ENCODE results near the gene UBAC1. TPM values are rescaled to one million over a fixed set of nuclear protein-coding genes. Genes with fewer than 3 reads are reported as not detected.

UBAC1 gene
- total and polyA plus RNA-seq, 7 donors, result 71.1 to 261 (median 162) TPM

- WGBS, 3 donors, result 91 to 98% (median 95%) methylated on average over 10 to 11 of the region's 11 CpGs
- Histone ChIP-seq H3K27ac (no peak overlapping the region), H3K9me3 (no peaks in the 10 kb centered on the region), H3K4me3 (no peak overlapping the region), H3K4me1 (peaks cover 8% of the 10 kb centered on the region), H3K36me3 (ENCODE audit: insufficient read depth in 1 of 2, low read depth in 1 of 2) (no peaks in the 10 kb centered on the region), H3K27me3 (ENCODE audit: insufficient read depth in 3 of 3, low read length in 2 of 3) (no peaks in the 10 kb centered on the region)
- intact Hi-C loops (cut with DNase I), result no loop called here
- TF ChIP-seq CTCF (IDR thresholded peaks at IDR 0.05), result no peak
- no peak for DNase-seq
- ATAC-seq, result peak in 1 of 4 donors; percentile 3
These were observed 41.0 kb upstream of the UBAC1 start for GRCh38 chr9:136002215-136002614.

- H3K36me3 ChIP-seq (ENCODE audit: insufficient read depth in 1 of 2, low read depth in 1 of 2), result no peaks in the 10 kb centered on the region
- WGBS, 3 donors, result 61 to 74% (median 61%) methylated on average over 18 of the region's 18 CpGs
- ATAC-seq, result no peak
- no peak for TF ChIP-seq CTCF (IDR thresholded peaks at IDR 0.05)
- no peak overlapping the region for H3K27ac ChIP-seq
- H3K4me3 ChIP-seq, result no peak overlapping the region
- DNase-seq, result no peak
- intact Hi-C loops (cut with DNase I), result no loop called here
- peaks cover 8% of the 10 kb centered on the region for H3K4me1 ChIP-seq
- H3K9me3 ChIP-seq, result no peaks in the 10 kb centered on the region
- H3K27me3 ChIP-seq (ENCODE audit: insufficient read depth in 3 of 3, low read length in 2 of 3), result no peaks in the 10 kb centered on the region
These were observed 40.1 kb upstream of the UBAC1 start for GRCh38 chr9:136001231-136001630.

- H3K27ac ChIP-seq, result no peak overlapping the region
- H3K9me3 ChIP-seq, result no peaks in the 10 kb centered on the region
- TF ChIP-seq CTCF (IDR thresholded peaks at IDR 0.05), result no peak
- 91 to 96% (median 93%) methylated on average over 16 of the region's 16 CpGs for WGBS, 3 donors
- no peak for DNase-seq
- H3K27me3 ChIP-seq (ENCODE audit: insufficient read depth in 3 of 3, low read length in 2 of 3), result no peaks in the 10 kb centered on the region
- no peak for ATAC-seq
- no peaks in the 10 kb centered on the region for H3K36me3 ChIP-seq (ENCODE audit: insufficient read depth in 1 of 2, low read depth in 1 of 2)
- intact Hi-C loops (cut with DNase I), result no loop called here
- H3K4me3 ChIP-seq, result no peak overlapping the region
- H3K4me1 ChIP-seq, result peaks cover 6% of the 10 kb centered on the region
These were observed 37.4 kb upstream of the UBAC1 start for GRCh38 chr9:135998410-135999071.

GRCh38 chr9:135998016-135998380 is 36.8 kb upstream of the UBAC1 start:
- ATAC-seq (no peak), DNase-seq (no peak)
- no peak overlapping the region for H3K4me3 ChIP-seq
- H3K27ac ChIP-seq, result no peak overlapping the region
- H3K9me3 ChIP-seq, result no peaks in the 10 kb centered on the region
- no peak for TF ChIP-seq CTCF (IDR thresholded peaks at IDR 0.05)
- intact Hi-C loops (cut with DNase I), result no loop called here
- H3K27me3 ChIP-seq (ENCODE audit: insufficient read depth in 3 of 3, low read length in 2 of 3), result no peaks in the 10 kb centered on the region
- 79 to 81% (median 80%) methylated on average over 9 to 10 of the region's 10 CpGs for WGBS, 3 donors
- H3K4me1 ChIP-seq, result peaks cover 7% of the 10 kb centered on the region
- H3K36me3 ChIP-seq (ENCODE audit: insufficient read depth in 1 of 2, low read depth in 1 of 2), result no peaks in the 10 kb centered on the region

All from psoas muscle (tissue), 8 donors.